MM.1S (cell line): ENCODE measurements around the gene MC1R.

Source experiments
- DNase-seq: peaks from one replicate; pipeline ENCODE4 v3.0.0-alpha.2; 2015
- H2AFZ ChIP-seq: fragments of 300-600 bp; sonication (generic); 2 replicates; pipeline ENCODE4 v1.6.0; 2016; ENCODE audit warnings: antibody characterized with exemption, low read length
- H3F3A ChIP-seq: fragments of 300-600 bp; sonication (generic); 2 replicates; pipeline ENCODE4 v1.6.1; 2016; ENCODE audit warnings: mild to moderate bottlenecking, antibody characterized with exemption, low read length, moderate library complexity, mixed read lengths; ENCODE audit not compliant: insufficient read depth
- H3K27ac ChIP-seq: fragments of 300-600 bp; sonication (generic); 2 replicates; pipeline ENCODE4 v1.5.1; 2016; ENCODE audit warnings: mild to moderate bottlenecking, low read length
- H3K27me3 ChIP-seq: fragments of 300-600 bp; sonication (generic); replicated peaks from 2 replicates; pipeline ENCODE4 v1.6.0; 2016; ENCODE audit warnings: low read length; ENCODE audit not compliant: insufficient read depth
- H3K36me3 ChIP-seq: fragments of 300-600 bp; sonication (generic); replicated peaks from 2 replicates; pipeline ENCODE4 v1.6.1; 2016; ENCODE audit warnings: mild to moderate bottlenecking, low read length, mixed read lengths; ENCODE audit not compliant: insufficient read depth
- H3K4me1 ChIP-seq: fragments of 300-600 bp; sonication (generic); 2 replicates; pipeline ENCODE4 v1.6.1; 2016; ENCODE audit warnings: low read length, mixed read lengths
- H3K4me2 ChIP-seq: fragments of 300-600 bp; sonication (generic); 2 replicates; pipeline ENCODE4 v1.6.0; 2016; ENCODE audit warnings: low read depth, low read length
- H3K4me3 ChIP-seq: fragments of 300-600 bp; sonication (generic); 2 replicates; pipeline ENCODE4 v1.5.1; 2016; ENCODE audit warnings: low read length, mixed read lengths
- H3K79me2 ChIP-seq: fragments of 300-600 bp; sonication (generic); 2 replicates; pipeline ENCODE4 v1.6.1; 2016; ENCODE audit warnings: mixed run types, low read length, mixed read lengths
- H3K9ac ChIP-seq: fragments of 300-600 bp; sonication (generic); 2 replicates; pipeline ENCODE4 v1.6.1; 2016; ENCODE audit warnings: low read length, mixed read lengths
- H3K9me2 ChIP-seq: fragments of 300-600 bp; sonication (generic); replicated peaks from 2 replicates; pipeline ENCODE4 v1.6.1; 2016; ENCODE audit warnings: mild to moderate bottlenecking, low read length, mixed read lengths; ENCODE audit not compliant: insufficient read depth
- H3K9me3 ChIP-seq: fragments of 300-600 bp; sonication (generic); replicated peaks from 2 replicates; pipeline ENCODE4 v1.6.1; 2016; ENCODE audit warnings: mild to moderate bottlenecking, low read length, mixed read lengths; ENCODE audit not compliant: insufficient read depth
- H4K20me1 ChIP-seq: fragments of 300-600 bp; sonication (generic); 2 replicates; pipeline ENCODE4 v1.6.1; 2016; ENCODE audit warnings: mild to moderate bottlenecking, low read length, moderate library complexity, mixed read lengths; ENCODE audit not compliant: insufficient read depth
- EZH2 ChIP-seq: fragments of 300-600 bp; sonication (generic); optimal IDR thresholded peaks from 2 replicates; pipeline ENCODE3; 2017; ENCODE audit warnings: low read depth, mild to moderate bottlenecking, antibody characterized with exemption, low read length, mixed read lengths
- EZH2phosphoT487 ChIP-seq: fragments of 300-600 bp; sonication (generic); IDR thresholded peaks from 2 replicates; pipeline ENCODE4 v1.6.1; 2018; ENCODE audit warnings: antibody characterized with exemption, low read length
- TF ChIP-seq, protein P1 (sequence below): fragments of 300-600 bp; sonication (generic); IDR thresholded peaks from 2 replicates; pipeline ENCODE4 v1.5.1; 2016; ENCODE audit warnings: antibody characterized with exemption, low read length, mixed read lengths

MC1R gene

DNA sequence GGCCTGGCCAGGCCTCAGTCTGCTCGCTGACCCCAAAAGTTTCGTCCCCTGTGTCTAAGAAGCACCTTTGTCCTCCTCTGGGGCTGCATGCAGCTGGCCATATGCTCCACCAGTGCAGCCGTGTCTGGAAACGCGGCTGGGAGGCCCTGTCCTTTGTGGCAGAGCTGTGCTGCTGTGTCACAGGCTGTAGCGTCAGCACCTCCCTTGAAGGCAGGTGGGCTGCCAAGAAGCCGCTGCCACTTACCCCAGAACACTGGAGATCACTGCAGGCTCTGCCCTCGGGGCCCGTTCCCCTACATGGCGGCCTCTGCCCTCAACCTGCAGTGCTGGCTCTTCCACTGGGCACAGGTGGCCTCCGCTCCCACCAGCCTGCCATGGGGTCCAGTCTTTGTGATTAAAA lies 15.7 kb upstream of the MC1R start:
- H4K20me1 ChIP-seq: no peaks in the 10 kb centered on the region
- no peaks in the 10 kb centered on the region for H3K9me2 ChIP-seq
- no peaks in the 10 kb centered on the region for H3K36me3 ChIP-seq
- no peak overlapping the region for H2AFZ ChIP-seq
- H3K4me2 ChIP-seq: no peak overlapping the region
- H3K4me3 ChIP-seq: no peak overlapping the region
- no peaks in the 10 kb centered on the region for H3K4me1 ChIP-seq
- H3K79me2 ChIP-seq: no peaks in the 10 kb centered on the region
- no peak overlapping the region for H3K27ac ChIP-seq
- no peak for DNase-seq
- H3K9ac ChIP-seq: no peak overlapping the region
- TF ChIP-seq EZH2 (no peak), EZH2phosphoT487 (no peak)
- TF ChIP-seq, protein P1, sequence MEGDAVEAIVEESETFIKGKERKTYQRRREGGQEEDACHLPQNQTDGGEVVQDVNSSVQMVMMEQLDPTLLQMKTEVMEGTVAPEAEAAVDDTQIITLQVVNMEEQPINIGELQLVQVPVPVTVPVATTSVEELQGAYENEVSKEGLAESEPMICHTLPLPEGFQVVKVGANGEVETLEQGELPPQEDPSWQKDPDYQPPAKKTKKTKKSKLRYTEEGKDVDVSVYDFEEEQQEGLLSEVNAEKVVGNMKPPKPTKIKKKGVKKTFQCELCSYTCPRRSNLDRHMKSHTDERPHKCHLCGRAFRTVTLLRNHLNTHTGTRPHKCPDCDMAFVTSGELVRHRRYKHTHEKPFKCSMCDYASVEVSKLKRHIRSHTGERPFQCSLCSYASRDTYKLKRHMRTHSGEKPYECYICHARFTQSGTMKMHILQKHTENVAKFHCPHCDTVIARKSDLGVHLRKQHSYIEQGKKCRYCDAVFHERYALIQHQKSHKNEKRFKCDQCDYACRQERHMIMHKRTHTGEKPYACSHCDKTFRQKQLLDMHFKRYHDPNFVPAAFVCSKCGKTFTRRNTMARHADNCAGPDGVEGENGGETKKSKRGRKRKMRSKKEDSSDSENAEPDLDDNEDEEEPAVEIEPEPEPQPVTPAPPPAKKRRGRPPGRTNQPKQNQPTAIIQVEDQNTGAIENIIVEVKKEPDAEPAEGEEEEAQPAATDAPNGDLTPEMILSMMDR: no peak
- no peaks in the 10 kb centered on the region for H3K9me3 ChIP-seq
- H3F3A ChIP-seq: no peaks in the 10 kb centered on the region
- no peaks in the 10 kb centered on the region for H3K27me3 ChIP-seq

GRCh38 chr16:89903908-89904515 lies 14.7 kb upstream of the MC1R start:
- Histone ChIP-seq H3K27me3 (no peaks in the 10 kb centered on the region), H3K36me3 (no peaks in the 10 kb centered on the region), H3K9me2 (no peaks in the 10 kb centered on the region), H3K9me3 (no peaks in the 10 kb centered on the region), H3K4me3 (no peak overlapping the region), H3K9ac (no peak overlapping the region), H3F3A (no peaks in the 10 kb centered on the region), H3K27ac (no peak overlapping the region), H3K4me2 (no peak overlapping the region), H4K20me1 (no peaks in the 10 kb centered on the region), H2AFZ (no peak overlapping the region), H3K4me1 (no peaks in the 10 kb centered on the region), H3K79me2 (no peaks in the 10 kb centered on the region)
- no peak for DNase-seq
- no peak for TF ChIP-seq EZH2
- TF ChIP-seq, protein P1: no peak
- TF ChIP-seq EZH2phosphoT487: no peak

DNA sequence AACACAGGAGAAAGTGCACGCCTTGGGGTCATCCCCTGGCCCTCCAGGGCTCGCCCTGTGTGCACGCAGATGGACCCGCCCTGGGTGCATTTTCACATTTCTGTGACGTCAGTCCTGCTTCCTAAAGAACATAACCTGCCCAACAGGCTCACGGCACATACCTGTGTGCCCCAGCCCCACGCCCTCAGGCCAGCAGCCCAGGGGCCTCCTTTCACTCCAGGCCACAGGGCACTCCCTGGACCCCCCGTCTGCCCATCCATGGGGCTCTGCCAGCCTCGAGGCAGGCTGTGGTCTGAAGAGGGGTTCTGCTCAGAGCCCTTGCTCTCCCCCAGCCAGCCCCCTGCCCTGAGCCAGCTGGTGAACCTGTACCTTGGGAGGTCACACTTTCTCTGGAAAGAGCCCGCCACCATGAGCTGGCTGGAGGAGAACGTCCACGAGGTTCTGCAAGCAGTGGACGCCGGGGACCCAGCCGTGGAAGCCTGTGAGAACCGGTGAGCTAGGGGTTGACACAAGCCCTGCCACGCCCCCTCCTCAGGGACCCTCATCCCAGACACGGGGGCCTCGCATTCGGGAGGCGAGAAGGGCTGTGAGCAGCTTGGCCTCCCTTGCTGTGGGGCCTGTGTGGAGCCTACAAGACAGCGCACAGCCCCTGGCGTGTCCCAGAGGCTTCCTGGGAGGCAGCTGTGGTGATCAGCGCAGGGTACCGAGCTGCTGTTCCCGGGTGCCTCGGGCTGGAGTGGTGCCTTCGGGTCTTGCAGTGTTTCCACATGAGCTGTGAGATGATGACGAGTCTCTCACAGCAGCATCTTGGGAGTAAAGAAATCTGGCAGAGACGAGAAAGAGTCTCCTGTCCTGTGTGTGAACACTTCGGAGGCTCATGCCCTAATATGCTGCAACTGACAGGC lies 13.8 kb upstream of the MC1R start:
- Histone ChIP-seq H3K9me3 (no peaks in the 10 kb centered on the region), H3K36me3 (no peaks in the 10 kb centered on the region), H3K4me2 (no peak overlapping the region), H3K4me3 (no peak overlapping the region), H3K27me3 (no peaks in the 10 kb centered on the region), H3K4me1 (no peaks in the 10 kb centered on the region), H3K27ac (no peak overlapping the region), H3K9me2 (no peaks in the 10 kb centered on the region), H3F3A (no peaks in the 10 kb centered on the region), H3K79me2 (no peaks in the 10 kb centered on the region), H4K20me1 (no peaks in the 10 kb centered on the region), H2AFZ (no peak overlapping the region), H3K9ac (no peak overlapping the region)
- DNase-seq: no peak
- TF ChIP-seq EZH2: no peak
- TF ChIP-seq EZH2phosphoT487: no peak
- TF ChIP-seq, protein P1: no peak
